Smooth muscle cell (in vitro differentiated cells): ENCODE measurements around the gene C6orf118. TPM values are rescaled to one million over a fixed set of nuclear protein-coding genes. Genes with fewer than 3 reads are reported as not detected.

Experiments
- DNase-seq: peaks from one replicate; lab custom pipeline; 2025; ENCODE audit not compliant: unreplicated experiment; lab: John Stamatoyannopoulos, UW
- H2AFZ ChIP-seq: fragments of 200-600 bp; sonication (generic); 2 replicates; pipeline ENCODE4 v1.6.0; 2016; ENCODE audit warnings: antibody characterized with exemption, low read depth, mild to moderate bottlenecking
- H3F3A ChIP-seq: fragments of 200-600 bp; sonication (generic); 2 replicates; pipeline ENCODE4 v1.6.0; 2017; ENCODE audit warnings: antibody characterized with exemption, low read depth
- H3K27ac ChIP-seq: fragments of 200-600 bp; sonication (generic); 2 replicates; pipeline ENCODE4 v1.5.1; 2016; ENCODE audit warnings: low read depth, mild to moderate bottlenecking
- H3K27me3 ChIP-seq: fragments of 200-600 bp; sonication (generic); 2 replicates; pipeline ENCODE4 v1.6.1; 2016; ENCODE audit warnings: low read depth, mild to moderate bottlenecking
- H3K36me3 ChIP-seq: fragments of 200-600 bp; sonication (generic); 2 replicates; pipeline ENCODE4 v1.5.1; 2016; ENCODE audit warnings: low read depth
- H3K4me1 ChIP-seq: fragments of 200-600 bp; sonication (generic); 2 replicates; pipeline ENCODE4 v1.5.1; 2016; ENCODE audit warnings: low read depth
- H3K4me2 ChIP-seq: fragments of 200-600 bp; sonication (generic); 2 replicates; pipeline ENCODE4 v1.6.0; 2016; ENCODE audit warnings: mild to moderate bottlenecking
- H3K4me3 ChIP-seq: fragments of 200-600 bp; sonication (generic); 2 replicates; pipeline ENCODE4 v1.5.1; 2016; ENCODE audit warnings: mild to moderate bottlenecking
- H3K79me2 ChIP-seq: fragments of 200-600 bp; sonication (generic); 2 replicates; pipeline ENCODE4 v1.6.0; 2016; ENCODE audit warnings: low read depth, mild to moderate bottlenecking
- H3K9ac ChIP-seq: fragments of 200-600 bp; sonication (generic); 2 replicates; pipeline ENCODE4 v1.6.0; 2016; ENCODE audit warnings: low read depth
- H3K9me3 ChIP-seq: fragments of 200-600 bp; sonication (generic); replicated peaks from 2 replicates; pipeline ENCODE4 v1.5.1; 2016; ENCODE audit warnings: low read depth
- H4K20me1 ChIP-seq: fragments of 200-600 bp; sonication (generic); 2 replicates; pipeline ENCODE4 v1.6.0; 2016; ENCODE audit warnings: low read depth
- WGBS: methylation state at CpG from one replicate; pipeline ENCODE4 v1.1.7; 2016; ENCODE audit warnings: low lambda C conversion rate; 5-methylcytosine and 5-hydroxymethylcytosine counted together
- polyA plus RNA-seq: library from polyadenylated mRNA; unstranded; fragments of >200 nt; fragmentation: Nextera tagmentation; extraction: Ambion mirVana; gene quantifications from 2 replicates; pipeline ENCODE4 v1.2.1, GENCODE V29; 2016
- total RNA-seq: library from RNA; depleted of rRNA; stranded (reverse); fragments of >200 nt; gene quantifications from 2 replicates; pipeline ENCODE4 v1.2.3, GENCODE V29; 2014
- TF ChIP-seq, protein P1 (sequence below): fragments of 200-600 bp; sonication (generic); IDR thresholded peaks from 2 replicates; pipeline ENCODE4 v1.5.1; 2017; ENCODE audit warnings: borderline replicate concordance, mild to moderate bottlenecking, antibody characterized with exemption; ENCODE audit not compliant: insufficient read depth, poor library complexity, severe bottlenecking

Gene C6orf118
- total and polyA plus RNA-seq, 2 experiments from 2014 or later: not detected

DNA sequence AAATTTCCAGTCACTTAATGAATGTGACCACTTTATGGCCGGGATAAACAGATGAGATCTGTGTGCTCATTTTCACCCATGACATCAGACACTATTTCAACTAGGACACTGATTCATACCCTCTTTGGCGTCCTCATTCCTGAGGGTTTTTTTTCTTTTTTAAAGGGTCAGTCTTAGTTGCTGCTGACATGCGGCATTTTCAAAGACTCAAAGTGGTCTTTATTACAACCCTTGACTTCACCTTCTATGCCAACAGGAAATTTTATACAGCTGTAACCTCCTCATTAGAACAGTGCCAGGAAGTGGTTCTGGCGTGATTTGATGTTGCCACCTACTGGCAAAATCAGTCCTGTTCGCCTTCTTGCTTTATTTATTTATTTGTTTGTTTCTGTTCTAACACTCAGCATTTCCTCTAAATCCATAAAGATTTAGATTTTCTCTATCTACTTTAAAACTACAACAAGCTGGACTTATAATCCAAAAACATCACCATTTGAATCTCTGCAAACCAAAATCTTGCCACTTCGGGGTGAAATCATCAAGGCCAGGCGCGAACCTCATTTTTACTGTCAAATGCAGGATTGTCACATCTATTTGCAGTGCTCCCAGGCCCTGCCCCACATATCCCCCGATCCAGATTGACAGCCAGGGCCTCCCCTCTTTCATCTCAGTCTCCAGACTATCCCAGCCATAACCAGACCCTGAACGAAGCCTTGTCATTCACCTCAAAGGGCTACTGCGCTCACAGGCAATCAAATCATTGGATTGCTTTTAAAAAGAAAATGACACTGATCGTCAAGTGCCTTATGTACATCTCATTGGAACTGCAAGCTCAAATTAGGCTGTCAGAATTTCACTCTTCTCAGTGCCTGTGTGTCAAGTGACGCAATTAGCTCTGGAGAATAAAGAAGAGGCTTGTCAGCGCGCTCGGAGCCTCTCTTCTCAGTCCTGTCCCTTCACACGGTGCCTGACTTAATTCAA, 77.5 kb downstream of the C6orf118 start:
- H3K4me2 ChIP-seq: peak overlapping the region; percentile 51
- no peak for DNase-seq
- no peak overlapping the region for H3K4me3 ChIP-seq
- H3K27me3 ChIP-seq: no peaks in the 10 kb centered on the region
- peak overlapping the region; percentile 47 for H2AFZ ChIP-seq
- no peaks in the 10 kb centered on the region for H3K9me3 ChIP-seq
- H3K27ac ChIP-seq: peak overlapping the region; percentile 73
- WGBS: 65% methylated on average over 17 of the region's 17 CpGs
- no peaks in the 10 kb centered on the region for H3K36me3 ChIP-seq
- H3K4me1 ChIP-seq: no peaks in the 10 kb centered on the region
- TF ChIP-seq, protein P1, sequence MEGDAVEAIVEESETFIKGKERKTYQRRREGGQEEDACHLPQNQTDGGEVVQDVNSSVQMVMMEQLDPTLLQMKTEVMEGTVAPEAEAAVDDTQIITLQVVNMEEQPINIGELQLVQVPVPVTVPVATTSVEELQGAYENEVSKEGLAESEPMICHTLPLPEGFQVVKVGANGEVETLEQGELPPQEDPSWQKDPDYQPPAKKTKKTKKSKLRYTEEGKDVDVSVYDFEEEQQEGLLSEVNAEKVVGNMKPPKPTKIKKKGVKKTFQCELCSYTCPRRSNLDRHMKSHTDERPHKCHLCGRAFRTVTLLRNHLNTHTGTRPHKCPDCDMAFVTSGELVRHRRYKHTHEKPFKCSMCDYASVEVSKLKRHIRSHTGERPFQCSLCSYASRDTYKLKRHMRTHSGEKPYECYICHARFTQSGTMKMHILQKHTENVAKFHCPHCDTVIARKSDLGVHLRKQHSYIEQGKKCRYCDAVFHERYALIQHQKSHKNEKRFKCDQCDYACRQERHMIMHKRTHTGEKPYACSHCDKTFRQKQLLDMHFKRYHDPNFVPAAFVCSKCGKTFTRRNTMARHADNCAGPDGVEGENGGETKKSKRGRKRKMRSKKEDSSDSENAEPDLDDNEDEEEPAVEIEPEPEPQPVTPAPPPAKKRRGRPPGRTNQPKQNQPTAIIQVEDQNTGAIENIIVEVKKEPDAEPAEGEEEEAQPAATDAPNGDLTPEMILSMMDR: peak; percentile 63
- no peaks in the 10 kb centered on the region for H3F3A ChIP-seq
- H4K20me1 ChIP-seq: no peaks in the 10 kb centered on the region
- H3K9ac ChIP-seq: peak overlapping the region; percentile 43
- no peaks in the 10 kb centered on the region for H3K79me2 ChIP-seq

DNA sequence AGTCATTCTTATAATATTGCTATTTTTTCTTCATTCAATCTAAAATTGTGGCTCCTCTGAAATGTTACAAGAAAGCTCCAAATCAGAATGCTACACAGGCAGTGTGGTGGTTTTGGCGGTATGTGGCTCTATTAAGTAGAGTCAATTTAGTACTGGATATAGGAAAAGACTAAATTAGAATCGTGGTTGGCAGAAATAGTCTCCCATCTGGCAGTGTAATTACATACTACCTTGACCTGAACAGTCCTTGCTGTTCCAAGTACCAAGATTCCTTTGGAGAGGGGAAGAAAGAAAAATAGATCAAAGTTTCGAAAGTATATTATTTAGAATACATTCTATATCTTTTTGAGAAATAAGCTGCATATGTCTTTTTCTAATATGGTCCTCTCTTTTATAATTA, 78.2 kb downstream of the C6orf118 start:
- Histone ChIP-seq H4K20me1 (no peaks in the 10 kb centered on the region), H3K9me3 (no peaks in the 10 kb centered on the region), H3K4me2 (peak overlapping the region; percentile 51), H3K36me3 (no peaks in the 10 kb centered on the region), H3F3A (no peaks in the 10 kb centered on the region), H3K27me3 (no peaks in the 10 kb centered on the region), H2AFZ (peak overlapping the region; percentile 47), H3K4me3 (no peak overlapping the region), H3K4me1 (no peaks in the 10 kb centered on the region), H3K27ac (peak overlapping the region; percentile 73), H3K79me2 (no peaks in the 10 kb centered on the region), H3K9ac (peak overlapping the region; percentile 43)
- DNase-seq: no peak
- WGBS: 86% methylated on average over 3 of the region's 3 CpGs
- TF ChIP-seq, protein P1: no peak
